HL-60 (cell line): Measurements from ENCODE around the gene DERL3.

Source experiments
- CTCF ChIP-seq: IDR thresholded peaks from one replicate; pipeline ENCODE4 v1.5.1; 2011; ENCODE audit warnings: low read length, control low read depth, inconsistent platforms; ENCODE audit not compliant: insufficient read depth
- GABPA ChIP-seq: IDR thresholded peaks from 2 replicates; pipeline ENCODE4 v1.6.1; 2012; ENCODE audit warnings: low read depth
- POLR2AphosphoS5 ChIP-seq: IDR thresholded peaks from 2 replicates; pipeline ENCODE4 v1.6.1; 2012; ENCODE audit warnings: low read depth
- REST ChIP-seq: IDR thresholded peaks from 2 replicates; pipeline ENCODE4 v1.6.1; 2012; ENCODE audit warnings: low read depth; ENCODE audit not compliant: insufficient replicate concordance

DNA sequence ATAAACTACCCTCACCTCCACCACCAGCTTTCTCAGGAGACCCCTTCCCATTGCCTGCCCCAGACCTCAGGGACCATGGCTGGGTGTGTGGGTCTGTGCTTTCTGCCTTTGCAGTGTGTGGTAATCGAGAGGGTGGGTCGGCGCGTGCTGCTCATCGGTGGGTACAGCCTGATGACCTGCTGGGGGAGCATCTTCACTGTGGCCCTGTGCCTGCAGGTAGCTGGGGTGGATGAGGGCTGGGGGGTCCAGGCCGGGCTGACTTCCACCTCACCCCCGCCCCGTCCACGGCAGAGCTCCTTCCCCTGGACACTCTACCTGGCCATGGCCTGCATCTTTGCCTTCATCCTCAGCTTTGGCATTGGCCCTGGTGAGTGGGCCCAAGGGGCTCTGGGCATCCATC lies 44.9 kb upstream of the DERL3 start:
- no peak for TF ChIP-seq CTCF
- TF ChIP-seq POLR2AphosphoS5: no peak
- no peak for TF ChIP-seq REST
- no peak for TF ChIP-seq GABPA
